GM18520 (cell line): ENCODE results near the gene TMEM164.

Experiments
- ATAC-seq: cut with Tn5 transposase; IDR thresholded peaks from one replicate; pipeline ENCODE4 v1.9.1; 2021; ENCODE audit not compliant: unreplicated experiment

Gene TMEM164

GRCh38 chrX:110036162-110037033 lies 33.5 kb downstream of the TMEM164 start:
- no peak for ATAC-seq

- no peak for ATAC-seq
Observed at GRCh38 chrX:110037178-110037577, 34.3 kb downstream of the TMEM164 start.

- ATAC-seq, result no peak
Observed at GRCh38 chrX:110038900-110039299, 36.0 kb downstream of the TMEM164 start.

GRCh38 chrX:110041980-110042379 lies 39.1 kb downstream of the TMEM164 start:
- ATAC-seq, result no peak

- ATAC-seq, result no peak
Observed at GRCh38 chrX:110042496-110042895, 39.6 kb downstream of the TMEM164 start.

GRCh38 chrX:110043506-110043905 lies 40.6 kb downstream of the TMEM164 start:
- ATAC-seq, result no peak

- no peak for ATAC-seq
Observed at GRCh38 chrX:110044346-110045249, 41.7 kb downstream of the TMEM164 start.

GRCh38 chrX:110045421-110045820 lies 42.5 kb downstream of the TMEM164 start:
- ATAC-seq, result no peak

GRCh38 chrX:110046001-110046400 lies 43.1 kb downstream of the TMEM164 start:
- ATAC-seq, result no peak

- ATAC-seq, result no peak
Observed at GRCh38 chrX:110046971-110047370, 44.1 kb downstream of the TMEM164 start.

GRCh38 chrX:110049096-110049495 lies 46.2 kb downstream of the TMEM164 start:
- ATAC-seq, result no peak

- ATAC-seq, result no peak
Observed at GRCh38 chrX:110050386-110050785, 47.5 kb downstream of the TMEM164 start.

- ATAC-seq, result no peak
Observed at GRCh38 chrX:110050901-110051300, 48.0 kb downstream of the TMEM164 start.

- no peak for ATAC-seq
Observed at GRCh38 chrX:110051559-110051958, 48.6 kb downstream of the TMEM164 start.

- ATAC-seq, result no peak
Observed at GRCh38 chrX:110052303-110052702, 49.4 kb downstream of the TMEM164 start.

- ATAC-seq, result no peak
Observed at GRCh38 chrX:110053453-110053852, 50.5 kb downstream of the TMEM164 start.

- no peak for ATAC-seq
Observed at GRCh38 chrX:110055616-110056015, 52.7 kb downstream of the TMEM164 start.

GRCh38 chrX:110056419-110056818 lies 53.5 kb downstream of the TMEM164 start:
- ATAC-seq, result no peak

GRCh38 chrX:110059410-110059809 lies 56.5 kb downstream of the TMEM164 start:
- ATAC-seq, result no peak

GRCh38 chrX:110060317-110060716 lies 57.4 kb downstream of the TMEM164 start:
- ATAC-seq, result no peak

GRCh38 chrX:110060846-110061537 lies 58.1 kb downstream of the TMEM164 start:
- no peak for ATAC-seq
